Measurements from ENCODE around the gene PTPRG.

GRCh38 chr3:61522626-61523025 lies 38.7 kb upstream of the PTPRG start:
- TF ChIP-seq CTCF (IDR thresholded peaks at IDR 0.05), result no peak
- TF ChIP-seq POLR2A (IDR thresholded peaks at IDR 0.05), result no peak
